GM21717 (cell line): ENCODE data around the gene U2SURP.
A peak's percentile ranks its signal among the peaks of the same experiment; 100 is the strongest.
"Not testable (repeated sequence)": the region's sequence is repeated elsewhere in the genome, so short reads cannot be mapped to it uniquely, and the experiment has no call there.

Experiments
- ATAC-seq: cut with Tn5 transposase; IDR thresholded peaks from one replicate; pipeline ENCODE4 v1.9.1; 2021; ENCODE audit warnings: mild to moderate bottlenecking, moderate library complexity; ENCODE audit not compliant: unreplicated experiment

U2SURP gene

DNA sequence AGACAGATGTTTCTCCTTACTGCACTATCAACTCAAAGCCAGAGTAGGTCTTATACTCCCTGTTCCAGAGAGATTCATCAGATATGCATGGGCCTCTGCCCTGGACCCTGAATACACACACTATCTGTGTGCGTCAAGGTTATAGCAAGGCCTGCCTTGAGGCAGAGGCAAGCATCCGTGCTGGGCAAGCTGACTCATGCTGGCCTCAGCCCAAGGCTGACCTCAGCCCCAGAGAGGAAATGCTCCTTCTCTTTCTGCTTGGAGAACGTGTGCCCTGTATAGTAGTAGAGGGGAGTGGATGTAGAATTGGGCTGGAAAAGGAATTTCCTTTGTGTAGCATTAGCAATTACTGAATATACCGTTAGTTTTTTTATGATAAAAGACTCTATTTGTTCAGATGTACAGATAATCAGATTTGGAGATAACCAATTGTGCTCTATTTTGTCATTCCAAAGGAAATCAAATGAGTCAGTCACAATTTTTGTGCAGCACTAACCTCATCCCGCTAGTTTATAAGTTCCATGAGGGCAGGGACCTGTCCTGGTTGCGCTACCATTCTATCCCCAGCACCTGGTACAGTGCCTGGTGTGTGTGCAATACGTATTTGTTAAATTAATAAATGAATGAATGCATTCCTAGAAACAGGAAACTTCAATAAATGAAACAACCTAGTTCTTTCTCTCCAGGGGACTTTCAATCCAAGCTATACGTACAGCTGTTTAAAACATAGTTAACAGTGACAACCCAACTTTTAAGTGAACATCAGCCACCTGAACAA is 24.6 kb upstream of the U2SURP start:
- no peak for ATAC-seq

DNA sequence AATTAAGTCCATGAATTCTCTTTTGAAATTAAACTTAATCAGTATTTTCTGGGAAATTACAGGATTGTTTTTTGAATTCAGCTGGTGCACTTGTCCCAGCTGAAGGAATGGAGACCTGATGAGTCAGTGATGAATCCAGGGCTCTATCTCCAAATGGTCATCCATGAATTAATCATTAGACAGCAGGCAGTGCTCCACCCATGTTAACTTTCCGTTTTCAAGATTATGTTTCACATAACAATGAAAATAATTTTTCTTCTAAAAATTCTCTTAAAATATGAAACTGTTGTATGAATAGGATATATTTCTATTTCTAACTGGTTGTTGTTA is 24.0 kb upstream of the U2SURP start:
- no peak for ATAC-seq

GRCh38 chr3:142981108-142981507 is 20.3 kb upstream of the U2SURP start:
- ATAC-seq: no peak

DNA sequence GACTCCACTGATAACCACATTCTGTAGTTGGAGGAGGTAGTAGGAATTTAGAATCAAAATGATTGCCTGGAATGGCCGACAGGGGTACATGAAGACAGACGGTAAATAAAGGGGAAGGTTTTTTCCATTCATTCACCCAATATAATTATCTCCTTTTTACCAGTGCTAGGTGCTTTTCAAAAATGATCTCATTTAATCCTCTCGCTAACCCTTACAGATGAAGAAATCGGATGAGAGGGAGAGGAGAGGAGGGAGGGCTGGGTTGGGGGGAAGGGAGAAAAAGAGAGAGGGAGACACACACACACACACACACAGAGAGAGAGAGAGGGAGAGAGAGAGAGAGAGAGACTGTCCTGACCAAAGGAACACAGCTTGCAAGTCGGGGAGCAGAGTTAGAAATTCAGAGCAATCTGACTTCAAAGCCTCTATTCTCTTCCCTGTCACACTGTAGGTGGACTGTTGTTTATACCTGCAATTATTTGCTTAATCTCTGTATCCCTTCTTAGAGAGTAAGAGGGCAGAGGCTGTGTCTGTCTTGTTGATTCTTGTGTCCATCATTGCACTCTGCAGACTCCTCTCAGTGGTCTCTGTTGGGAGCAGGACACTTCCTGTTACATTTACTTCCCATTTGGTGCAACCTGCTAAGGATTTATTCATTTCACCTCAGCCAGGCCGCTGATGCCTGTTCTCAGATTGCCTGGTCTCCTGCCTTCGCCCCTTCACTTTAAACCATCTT is 19.2 kb upstream of the U2SURP start:
- ATAC-seq: no peak

- ATAC-seq: no peak
Measured at GRCh38 chr3:142983318-142983717, 18.1 kb upstream of the U2SURP start.

- ATAC-seq: no peak
Measured at GRCh38 chr3:142984255-142984654, 17.1 kb upstream of the U2SURP start.

GRCh38 chr3:142987080-142987700 is 14.2 kb upstream of the U2SURP start:
- no peak for ATAC-seq

GRCh38 chr3:142987707-142988106 is 13.7 kb upstream of the U2SURP start:
- peak; percentile 67 for ATAC-seq

- not testable (repeated sequence) for ATAC-seq
Measured at GRCh38 chr3:142988221-142988620, 13.1 kb upstream of the U2SURP start.

- ATAC-seq: not testable (repeated sequence)
Measured at GRCh38 chr3:142988826-142989225, 12.5 kb upstream of the U2SURP start.

GRCh38 chr3:142990721-142991120 is 10.6 kb upstream of the U2SURP start:
- ATAC-seq: no peak

GRCh38 chr3:142992323-142992722 is 9.0 kb upstream of the U2SURP start:
- no peak for ATAC-seq

GRCh38 chr3:142993958-142994442 is 7.4 kb upstream of the U2SURP start:
- peak; percentile 52 for ATAC-seq

DNA sequence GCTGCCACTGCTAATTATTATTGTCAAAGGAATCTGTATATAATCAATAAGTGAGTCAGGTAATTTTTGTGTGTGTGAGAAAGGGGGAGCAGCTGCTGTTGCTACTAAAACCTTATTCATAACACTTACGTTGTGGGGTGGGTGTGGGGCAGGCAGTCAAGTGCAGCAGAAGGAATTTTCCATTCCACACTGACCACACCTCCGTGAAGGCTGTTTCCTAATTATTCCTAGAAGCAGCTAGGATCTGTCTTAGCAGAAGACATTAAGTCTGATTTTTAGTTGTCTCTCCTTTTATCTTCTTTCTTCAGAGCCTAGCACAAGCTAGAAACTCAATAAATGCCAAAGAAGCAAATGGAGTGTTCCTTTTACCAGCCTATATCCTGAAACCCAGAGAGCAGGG is 4.0 kb upstream of the U2SURP start:
- no peak for ATAC-seq

GRCh38 chr3:142998439-142998838 is 2.9 kb upstream of the U2SURP start:
- ATAC-seq: no peak

DNA sequence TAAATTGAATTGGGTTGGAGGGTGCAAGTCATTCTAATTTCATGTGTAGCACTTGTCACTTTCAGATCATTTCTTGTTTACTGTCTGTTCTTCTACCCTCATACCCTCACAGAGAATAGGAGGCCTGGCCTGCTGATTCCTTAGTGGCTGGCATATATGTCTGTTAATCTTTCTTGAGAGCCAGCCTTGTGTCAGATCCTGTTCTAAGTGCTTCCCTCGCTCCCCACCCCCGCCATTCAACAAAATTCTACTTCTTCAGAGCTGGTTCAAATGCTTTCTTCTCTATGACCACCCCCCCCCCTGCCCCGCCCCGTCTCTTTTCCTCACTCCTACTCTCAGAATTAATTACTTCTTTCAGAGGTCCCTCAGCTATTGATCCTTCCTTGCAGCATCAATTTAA is 1.5 kb upstream of the U2SURP start:
- no peak for ATAC-seq

GRCh38 chr3:143000528-143000927 is 842 bp upstream of the U2SURP start:
- no peak for ATAC-seq

DNA sequence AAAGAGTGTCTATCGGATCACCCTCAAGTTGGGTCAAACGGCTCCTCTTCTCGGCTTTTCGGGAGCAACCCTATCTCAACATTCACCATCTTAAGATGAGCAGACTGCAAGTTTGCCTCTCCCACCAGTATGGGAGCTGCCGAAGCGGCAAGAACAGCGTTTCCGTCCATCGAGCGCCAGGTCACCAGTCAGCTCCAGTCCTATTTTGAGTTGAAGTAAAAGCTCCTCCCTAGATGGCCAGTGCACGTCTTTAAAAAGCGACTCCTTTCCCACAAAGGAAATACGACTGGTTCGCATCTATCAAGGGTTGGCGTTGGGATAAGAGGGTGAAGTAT is 369 bp upstream of the U2SURP start:
- peak; percentile 64 for ATAC-seq

- peak; percentile 37 for ATAC-seq
Measured at GRCh38 chr3:143002083-143002712, 828 bp downstream of the U2SURP start.

- no peak for ATAC-seq
Measured at GRCh38 chr3:143002727-143003126, 1.4 kb downstream of the U2SURP start.

DNA sequence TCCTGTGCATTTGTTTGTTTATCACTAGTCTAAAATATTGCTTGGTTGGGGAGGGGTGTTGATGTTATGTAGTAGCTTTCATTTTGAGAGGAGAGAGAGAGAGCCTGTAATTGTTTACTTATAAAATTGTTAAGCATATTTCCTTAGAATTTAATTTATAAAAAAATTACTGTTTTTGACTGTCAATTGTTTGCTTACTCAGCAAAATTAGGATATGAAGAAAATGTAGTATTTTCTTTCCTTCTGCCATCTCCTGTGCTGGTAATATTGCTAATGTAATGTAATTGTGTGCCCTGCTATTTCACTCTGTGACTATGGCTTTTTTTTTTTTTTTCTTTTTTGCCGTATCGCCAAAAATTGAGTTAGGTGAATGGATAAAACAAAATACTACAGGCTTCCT is 3.5 kb downstream of the U2SURP start:
- no peak for ATAC-seq

DNA sequence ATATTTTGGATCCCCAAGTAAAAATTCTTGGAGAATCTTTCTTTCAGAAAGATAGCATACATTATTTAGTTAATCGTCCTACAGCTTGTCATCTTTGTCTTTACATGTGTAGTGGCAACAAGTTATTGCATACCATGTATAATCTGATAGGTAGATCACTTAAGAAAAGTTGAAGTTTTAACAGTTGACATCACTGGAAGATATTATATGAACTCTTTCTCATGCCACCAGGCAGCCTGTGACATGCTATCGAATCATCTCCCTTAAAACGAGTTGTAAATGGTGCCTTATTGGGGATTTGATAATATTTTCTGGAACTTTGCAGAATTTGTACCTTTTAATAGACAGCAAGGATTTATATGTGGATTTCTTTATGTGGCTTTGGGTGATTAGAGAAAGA is 8.7 kb downstream of the U2SURP start:
- ATAC-seq: no peak
